HEK293 (cell line): Measurements from ENCODE around the gene PARS2.

Source experiments
- CTCF ChIA-PET: fragments of 350-600 bp; formaldehyde crosslinking; extraction: SDS; loops from one replicate; lab custom pipeline; 2021; ENCODE audit warnings: antibody characterized with exemption; lab: Yijun Ruan, JAX
- POLR2A ChIA-PET: fragments of 300-600 bp; formaldehyde crosslinking; extraction: SDS; loops from one replicate; lab custom pipeline; 2020; ENCODE audit warnings: antibody characterized with exemption, inconsistent platforms; lab: Yijun Ruan, JAX
- H3K27ac ChIP-seq: fragments of 200-500 bp; sonication (Bioruptor generic); 2 replicates; pipeline ENCODE4 v1.5.1; 2014; ENCODE audit warnings: low read depth, low read length, control low read depth, inconsistent platforms; ENCODE audit errors: extremely low read depth
- H3K36me3 ChIP-seq, 2 experiments: fragments of 200-500 bp in 1 of 2; sonication (Bioruptor generic) in 1 of 2; 1 replicate in 1 of 2; 2 replicates in 1 of 2; pipeline ENCODE4 v1.5.1; 2014 to 2017; ENCODE audit warnings: inconsistent platforms in 2 of 2, low read length in 2 of 2; ENCODE audit not compliant: control insufficient read depth in 2 of 2, insufficient read depth in 1 of 2
- H3K4me1 ChIP-seq: fragments of 200-500 bp; sonication (Bioruptor generic); 2 replicates; pipeline ENCODE4 v1.5.1; 2014; ENCODE audit warnings: mild to moderate bottlenecking, low read length, inconsistent platforms; ENCODE audit not compliant: control insufficient read depth, insufficient read depth
- H3K4me3 ChIP-seq: 2 replicates; pipeline ENCODE4 v1.5.1; 2011; ENCODE audit warnings: low read depth, mild to moderate bottlenecking, control low read depth, low read length, moderate library complexity
- H3K9me3 ChIP-seq: fragments of 200-500 bp; sonication (Bioruptor generic); 2 replicates; pipeline ENCODE4 v1.5.1; 2014; ENCODE audit warnings: low read depth, low read length, inconsistent platforms; ENCODE audit not compliant: control insufficient read depth, insufficient read depth
- GLI2 ChIP-seq: fragments of 450-650 bp; formaldehyde crosslinking; IDR thresholded peaks from 2 replicates; pipeline ENCODE4; 2017; ENCODE audit warnings: missing biosample characterization, missing genetic modification characterization, low read depth, borderline replicate concordance
- GLIS2 ChIP-seq: fragments of 450-650 bp; formaldehyde crosslinking; IDR thresholded peaks from 2 replicates; pipeline ENCODE4 v1.5.1; 2016; ENCODE audit warnings: missing biosample characterization, missing genetic modification characterization
- HOXC10 ChIP-seq: sonication (generic); formaldehyde crosslinking; IDR thresholded peaks from 2 replicates; pipeline ENCODE4 v1.8.1; 2023; ENCODE audit warnings: mild to moderate bottlenecking, missing genetic modification reagents
- HOXD13 ChIP-seq: sonication (generic); formaldehyde crosslinking; IDR thresholded peaks from 2 replicates; pipeline ENCODE4 v1.8.0; 2022; ENCODE audit warnings: missing genetic modification reagents, borderline replicate concordance
- MYNN ChIP-seq: fragments of 450-650 bp; formaldehyde crosslinking; IDR thresholded peaks from 2 replicates; pipeline ENCODE4 v1.5.1; 2016; ENCODE audit warnings: missing biosample characterization, missing genetic modification characterization, borderline replicate concordance
- PBX3 ChIP-seq: sonication (generic); formaldehyde crosslinking; IDR thresholded peaks from 2 replicates; pipeline ENCODE4 v1.8.1; 2022; ENCODE audit warnings: mild to moderate bottlenecking, moderate library complexity, missing genetic modification reagents
- SP2 ChIP-seq: fragments of 450-650 bp; formaldehyde crosslinking; IDR thresholded peaks from 2 replicates; pipeline ENCODE4 v1.5.1; 2016; ENCODE audit warnings: missing biosample characterization, missing genetic modification characterization
- ZBTB20 ChIP-seq: fragments of 450-650 bp; formaldehyde crosslinking; IDR thresholded peaks from 2 replicates; pipeline ENCODE4 v1.5.1; 2016; ENCODE audit warnings: missing biosample characterization, missing genetic modification characterization
- ZBTB7A ChIP-seq: fragments of 450-650 bp; formaldehyde crosslinking; IDR thresholded peaks from 2 replicates; pipeline ENCODE4 v1.5.1; 2016; ENCODE audit warnings: low read depth, missing biosample characterization, missing genetic modification characterization
- ZBTB8A ChIP-seq: fragments of 450-650 bp; formaldehyde crosslinking; IDR thresholded peaks from 2 replicates; pipeline ENCODE4 v1.5.1; 2016; ENCODE audit warnings: missing biosample characterization, missing genetic modification characterization
- ZFP3 ChIP-seq: fragments of 450-650 bp; formaldehyde crosslinking; IDR thresholded peaks from 2 replicates; pipeline ENCODE4 v1.5.1; 2016; ENCODE audit warnings: low read depth, missing biosample characterization, missing genetic modification characterization
- ZFP69B ChIP-seq: fragments of 450-650 bp; formaldehyde crosslinking; IDR thresholded peaks from 2 replicates; pipeline ENCODE4 v1.5.1; 2016; ENCODE audit warnings: missing biosample characterization, missing genetic modification characterization
- ZNF112 ChIP-seq: fragments of 450-650 bp; formaldehyde crosslinking; IDR thresholded peaks from 2 replicates; pipeline ENCODE4 v1.5.0; 2017; ENCODE audit warnings: missing biosample characterization, missing genetic modification characterization
- ZNF133 ChIP-seq: fragments of 450-650 bp; formaldehyde crosslinking; IDR thresholded peaks from 2 replicates; pipeline ENCODE4 v1.5.1; 2016; ENCODE audit warnings: missing biosample characterization, missing genetic modification characterization
- ZNF138 ChIP-seq: fragments of 450-650 bp; formaldehyde crosslinking; IDR thresholded peaks from 2 replicates; pipeline ENCODE4 v1.5.1; 2016; ENCODE audit warnings: missing biosample characterization, missing genetic modification characterization, borderline replicate concordance
- ZNF140 ChIP-seq: fragments of 450-650 bp; formaldehyde crosslinking; IDR thresholded peaks from 2 replicates; pipeline ENCODE4 v1.5.1; 2016; ENCODE audit warnings: missing biosample characterization, missing genetic modification characterization
- ZNF16 ChIP-seq: fragments of 450-650 bp; formaldehyde crosslinking; IDR thresholded peaks from 2 replicates; pipeline ENCODE4 v1.5.1; 2016; ENCODE audit warnings: low read depth, missing biosample characterization, missing genetic modification characterization
- ZNF214 ChIP-seq: fragments of 450-650 bp; formaldehyde crosslinking; IDR thresholded peaks from 2 replicates; pipeline ENCODE4 v1.5.1; 2017; ENCODE audit warnings: missing biosample characterization, mild to moderate bottlenecking, missing genetic modification characterization, borderline replicate concordance
- ZNF350 ChIP-seq: fragments of 450-650 bp; formaldehyde crosslinking; IDR thresholded peaks from 2 replicates; pipeline ENCODE4 v1.5.0; 2017; ENCODE audit warnings: missing biosample characterization, mild to moderate bottlenecking, missing genetic modification characterization
- ZNF433 ChIP-seq: fragments of 450-650 bp; formaldehyde crosslinking; IDR thresholded peaks from 2 replicates; pipeline ENCODE4 v1.5.1; 2016; ENCODE audit warnings: missing biosample characterization, missing genetic modification characterization, low read depth
- ZNF473 ChIP-seq: fragments of 450-650 bp; formaldehyde crosslinking; IDR thresholded peaks from 2 replicates; pipeline ENCODE4 v1.5.1; 2017; ENCODE audit warnings: missing biosample characterization, missing genetic modification characterization
- ZNF501 ChIP-seq: fragments of 450-650 bp; formaldehyde crosslinking; IDR thresholded peaks from 2 replicates; pipeline ENCODE4 v1.5.1; 2016; ENCODE audit warnings: missing biosample characterization, missing genetic modification characterization
- ZNF510 ChIP-seq: fragments of 450-650 bp; formaldehyde crosslinking; IDR thresholded peaks from 2 replicates; pipeline ENCODE4 v1.5.1; 2018; ENCODE audit warnings: mild to moderate bottlenecking, missing genetic modification characterization, missing biosample characterization; ENCODE audit not compliant: insufficient replicate concordance
- ZNF548 ChIP-seq: fragments of 450-650 bp; formaldehyde crosslinking; IDR thresholded peaks from 2 replicates; pipeline ENCODE4 v1.5.1; 2016; ENCODE audit warnings: missing biosample characterization, missing genetic modification characterization
- ZNF571 ChIP-seq: fragments of 450-650 bp; formaldehyde crosslinking; IDR thresholded peaks from 2 replicates; pipeline ENCODE4 v1.5.0; 2017; ENCODE audit warnings: missing biosample characterization, missing genetic modification characterization
- ZNF701 ChIP-seq: fragments of 450-650 bp; formaldehyde crosslinking; IDR thresholded peaks from 2 replicates; pipeline ENCODE4 v1.5.1; 2016; ENCODE audit warnings: missing biosample characterization, missing genetic modification characterization
- ZNF791 ChIP-seq: fragments of 450-650 bp; formaldehyde crosslinking; IDR thresholded peaks from 2 replicates; pipeline ENCODE4 v1.5.1; 2016; ENCODE audit warnings: missing biosample characterization, missing genetic modification characterization
- TF ChIP-seq, protein P1 (sequence below): fragments of 450-650 bp; formaldehyde crosslinking; IDR thresholded peaks from 2 replicates; pipeline ENCODE4 v1.5.1; 2016; ENCODE audit warnings: missing biosample characterization, missing genetic modification characterization
- TF ChIP-seq, protein P2 (sequence below): fragments of 450-650 bp; formaldehyde crosslinking; IDR thresholded peaks from 2 replicates; pipeline ENCODE4 v1.5.1; 2016; ENCODE audit warnings: missing biosample characterization, missing genetic modification characterization
- TF ChIP-seq, protein P3 (sequence below): fragments of 450-650 bp; formaldehyde crosslinking; IDR thresholded peaks from 2 replicates; pipeline ENCODE4 v1.5.1; 2016; ENCODE audit warnings: missing biosample characterization, missing genetic modification characterization

The PARS2 gene

GRCh38 chr1:54715493-54716298 lies 48.6 kb downstream of the PARS2 start, which contains the start of gene TTC4 (continued):
- TF ChIP-seq ZNF571 (tag by site-specific recombination) (no peak), ZNF433 (tag by site-specific recombination) (no peak), ZBTB20 (tag by site-specific recombination) (peak; percentile 87), HOXC10 (CRISPR knock-in tag) (no peak), ZNF133 (no peak), ZNF140 (tag by site-specific recombination) (no peak), ZBTB8A (tag by site-specific recombination) (peak; percentile 76), ZNF214 (tag by site-specific recombination) (no peak), SP2 (peak; percentile 82), ZFP69B (tag by site-specific recombination) (peak; percentile 85), HOXD13 (CRISPR knock-in tag) (no peak), ZNF501 (tag by site-specific recombination) (peak; percentile 98), GLI2 (tag by site-specific recombination) (no peak), ZNF701 (no peak), ZNF791 (no peak), PBX3 (CRISPR knock-in tag) (peak; percentile 81; the same call in 1 of the 2 replicates), GLIS2 (tag by site-specific recombination) (peak; percentile 27; the same call in 1 of the 2 replicates), ZNF473 (tag by site-specific recombination) (no peak)
- TF ChIP-seq, protein P1, sequence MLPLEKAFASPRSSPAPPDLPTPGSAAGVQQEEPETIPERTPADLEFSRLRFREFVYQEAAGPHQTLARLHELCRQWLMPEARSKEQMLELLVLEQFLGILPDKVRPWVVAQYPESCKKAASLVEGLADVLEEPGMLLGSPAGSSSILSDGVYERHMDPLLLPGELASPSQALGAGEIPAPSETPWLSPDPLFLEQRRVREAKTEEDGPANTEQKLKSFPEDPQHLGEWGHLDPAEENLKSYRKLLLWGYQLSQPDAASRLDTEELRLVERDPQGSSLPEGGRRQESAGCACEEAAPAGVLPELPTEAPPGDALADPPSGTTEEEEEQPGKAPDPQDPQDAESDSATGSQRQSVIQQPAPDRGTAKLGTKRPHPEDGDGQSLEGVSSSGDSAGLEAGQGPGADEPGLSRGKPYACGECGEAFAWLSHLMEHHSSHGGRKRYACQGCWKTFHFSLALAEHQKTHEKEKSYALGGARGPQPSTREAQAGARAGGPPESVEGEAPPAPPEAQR (tag by site-specific recombination): no peak
- TF ChIP-seq, protein P2, sequence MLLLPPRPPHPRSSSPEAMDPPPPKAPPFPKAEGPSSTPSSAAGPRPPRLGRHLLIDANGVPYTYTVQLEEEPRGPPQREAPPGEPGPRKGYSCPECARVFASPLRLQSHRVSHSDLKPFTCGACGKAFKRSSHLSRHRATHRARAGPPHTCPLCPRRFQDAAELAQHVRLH (tag by site-specific recombination): peak; percentile 79

DNA sequence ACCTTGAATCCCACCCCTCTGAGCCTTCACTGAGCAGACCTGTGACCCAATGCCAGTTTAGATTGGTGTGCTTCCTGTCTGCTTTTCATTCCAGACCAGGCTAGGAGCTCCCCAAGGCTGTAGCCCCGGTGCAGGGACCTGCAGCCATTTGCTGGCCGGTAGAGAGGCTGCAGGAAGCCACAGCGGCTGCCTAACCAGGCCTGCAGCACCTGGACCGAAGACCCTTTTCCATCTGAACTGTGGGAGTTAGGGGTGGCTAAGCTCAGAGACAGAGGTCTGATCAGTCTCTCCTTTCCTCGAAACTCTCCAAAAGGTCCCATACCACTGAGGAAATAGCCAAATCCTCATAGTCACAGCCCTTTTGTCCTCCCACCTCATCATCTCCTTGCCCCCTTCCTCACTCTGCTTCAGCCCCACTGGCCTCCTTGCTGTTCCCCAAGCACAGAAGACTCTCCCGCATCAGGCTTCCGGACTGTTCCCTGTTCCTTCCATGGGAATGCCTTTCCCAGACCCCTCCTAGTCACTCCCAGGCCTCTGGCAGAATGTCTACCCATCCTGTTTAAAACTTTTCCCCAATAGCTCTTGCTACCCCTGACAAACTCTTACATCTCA lies 49.3 kb downstream of the PARS2 start:
- H3K9me3 ChIP-seq: no peaks in the 10 kb centered on the region
- ChIA-PET CTCF (interaction anchor here (0.7 to 0.8 kb wide), 3 partner anchors 25 to 138 kb away, joined by 4 to 5 read pairs (median 5); no protein-coding TSS in a partner anchor), POLR2A (interaction anchor here (1.5 kb wide), 1 partner anchor 769 kb away, joined by 5 read pairs; the partner anchor contains the start of gene IFT25)
- no peak for TF ChIP-seq ZNF501 (tag by site-specific recombination)
- no peak overlapping the region; the same call in 1 of the 2 replicates for H3K4me3 ChIP-seq
- 0 out of 2 replicates have a peak, but pooled peaks cover 2% of the 10 kb centered on the region for H3K4me1 ChIP-seq
- no peak overlapping the region for H3K27ac ChIP-seq
- peaks cover 11 to 28% of the 10 kb centered on the region in 2 experiments for H3K36me3 ChIP-seq

- Histone ChIP-seq H3K36me3 (no peaks in the 10 kb centered on the region), H3K27ac (no peak overlapping the region), H3K4me1 (no peaks in the 10 kb centered on the region), H3K4me3 (no peak overlapping the region), H3K9me3 (no peaks in the 10 kb centered on the region)
- CTCF ChIA-PET: no interaction called here
- POLR2A ChIA-PET: no interaction called here
- TF ChIP-seq ZNF510 (no peak), ZNF112 (no peak), ZFP69B (tag by site-specific recombination) (no peak), ZNF350 (tag by site-specific recombination) (no peak), ZNF16 (tag by site-specific recombination) (no peak), ZBTB7A (no peak), ZNF548 (tag by site-specific recombination) (no peak), ZFP3 (tag by site-specific recombination) (no peak), MYNN (tag by site-specific recombination) (no peak), ZNF138 (tag by site-specific recombination) (no peak)
- TF ChIP-seq, protein P3, sequence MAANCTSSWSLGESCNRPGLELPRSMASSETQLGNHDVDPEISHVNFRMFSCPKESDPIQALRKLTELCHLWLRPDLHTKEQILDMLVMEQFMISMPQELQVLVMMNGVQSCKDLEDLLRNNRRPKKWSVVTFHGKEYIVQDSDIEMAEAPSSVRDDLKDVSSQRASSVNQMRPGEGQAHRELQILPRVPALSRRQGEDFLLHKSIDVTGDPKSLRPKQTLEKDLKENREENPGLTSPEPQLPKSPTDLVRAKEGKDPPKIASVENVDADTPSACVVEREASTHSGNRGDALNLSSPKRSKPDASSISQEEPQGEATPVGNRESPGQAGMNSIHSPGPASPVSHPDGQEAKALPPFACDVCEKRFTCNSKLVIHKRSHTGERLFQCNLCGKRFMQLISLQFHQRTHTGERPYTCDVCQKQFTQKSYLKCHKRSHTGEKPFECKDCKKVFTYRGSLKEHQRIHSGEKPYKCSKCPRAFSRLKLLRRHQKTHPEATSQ (tag by site-specific recombination): no peak
Measured at GRCh38 chr1:54711536-54711935, 52.8 kb downstream of the PARS2 start.
